GM12801 (cell line): ENCODE measurements around the gene WNT5B.

ENCODE experiments used
- CTCF ChIP-seq: IDR thresholded peaks from one replicate; pipeline ENCODE4 v1.5.1; 2011; ENCODE audit warnings: control low read depth; ENCODE audit not compliant: insufficient read length; ENCODE audit errors: extremely low read depth

WNT5B gene

GRCh38 chr12:1680804-1681492, 51.9 kb downstream of the WNT5B start:
- TF ChIP-seq CTCF: no peak

- no peak for TF ChIP-seq CTCF
These were observed 52.4 kb downstream of the WNT5B start for GRCh38 chr12:1681493-1681807.

GRCh38 chr12:1688086-1688710, 59.2 kb downstream of the WNT5B start:
- no peak for TF ChIP-seq CTCF

GRCh38 chr12:1690578-1691122, 61.6 kb downstream of the WNT5B start, which contains the start of gene ADIPOR2:
TSS of gene ADIPOR2 (plus strand) at chr12:1691070. CDS start at chr12:1754344, 63,274 bp downstream.
- no peak for TF ChIP-seq CTCF

- no peak for TF ChIP-seq CTCF
These were observed 62.3 kb downstream of the WNT5B start for GRCh38 chr12:1691123-1692007.

GRCh38 chr12:1692226-1692625, 63.2 kb downstream of the WNT5B start:
- no peak for TF ChIP-seq CTCF

GRCh38 chr12:1692895-1693610, 64.0 kb downstream of the WNT5B start:
- no peak for TF ChIP-seq CTCF
